Measurements from ENCODE around the gene TXN2.
A peak's percentile ranks its signal among the peaks of the same experiment; 100 is the strongest.

Gene TXN2

GRCh38 chr22:36469094-36469710 is 12.2 kb downstream of the TXN2 start:
- no peak for TF ChIP-seq CTCF (conservative IDR thresholded peaks at IDR 0.05; ENCODE audit: low read depth, low read length)
- no peak for DNase-seq (ENCODE audit: low read depth)
- H3K4me3 ChIP-seq (ENCODE audit: low read length) = no peak overlapping the region

- no peak overlapping the region for H3K4me3 ChIP-seq (ENCODE audit: low read length)
- DNase-seq (ENCODE audit: low read depth) = no peak
- no peak for TF ChIP-seq CTCF (conservative IDR thresholded peaks at IDR 0.05; ENCODE audit: low read depth, low read length)
These were observed 13.5 kb downstream of the TXN2 start for GRCh38 chr22:36467946-36468345.

GRCh38 chr22:36467042-36467810 is 14.2 kb downstream of the TXN2 start:
- TF ChIP-seq CTCF (conservative IDR thresholded peaks at IDR 0.05; ENCODE audit: low read depth, low read length) = no peak
- H3K4me3 ChIP-seq (ENCODE audit: low read length) = no peak overlapping the region
- DNase-seq (ENCODE audit: low read depth) = no peak

GRCh38 chr22:36466258-36466657 is 15.2 kb downstream of the TXN2 start:
- no peak for TF ChIP-seq CTCF (conservative IDR thresholded peaks at IDR 0.05; ENCODE audit: low read depth, low read length)
- DNase-seq (ENCODE audit: low read depth) = no peak
- no peak overlapping the region for H3K4me3 ChIP-seq (ENCODE audit: low read length)

GRCh38 chr22:36465232-36466021 is 16.0 kb downstream of the TXN2 start:
- no peak overlapping the region for H3K4me3 ChIP-seq (ENCODE audit: low read length)
- no peak for TF ChIP-seq CTCF (conservative IDR thresholded peaks at IDR 0.05; ENCODE audit: low read depth, low read length)
- peak; percentile 76 for DNase-seq (ENCODE audit: low read depth)

GRCh38 chr22:36464715-36465231 is 16.7 kb downstream of the TXN2 start:
- no peak overlapping the region for H3K4me3 ChIP-seq (ENCODE audit: low read length)
- no peak for TF ChIP-seq CTCF (conservative IDR thresholded peaks at IDR 0.05; ENCODE audit: low read depth, low read length)
- no peak for DNase-seq (ENCODE audit: low read depth)
